PC-3 (cell line): ENCODE measurements around the gene PRKAR1B.

Experiments
- CTCF ChIP-seq: fragments of 300-600 bp; sonication (generic); conservative IDR thresholded peaks from 2 replicates; pipeline ENCODE4 v1.5.1; 2017; ENCODE audit warnings: antibody characterized with exemption, low read depth, mild to moderate bottlenecking, low read length
- EZH2phosphoT487 ChIP-seq: fragments of 300-600 bp; sonication (generic); IDR thresholded peaks from 2 replicates; pipeline ENCODE4 v1.6.1; 2018; ENCODE audit warnings: mild to moderate bottlenecking, antibody characterized with exemption, low read length, borderline replicate concordance

GRCh38 chr7:706721-707120, 20.4 kb downstream of the PRKAR1B start:
- TF ChIP-seq CTCF (no peak), EZH2phosphoT487 (no peak)
